Measurements from ENCODE around the gene TRIM15.

The TRIM15 gene

GRCh38 chr6:30163918-30164654 lies 740 bp downstream of the TRIM15 start:
- TF ChIP-seq TAF1 (IDR thresholded peaks at IDR 0.05; ENCODE audit: borderline replicate concordance, insufficient read depth, low read length), result no peak
- no peak for TF ChIP-seq POLR2AphosphoS5 (IDR thresholded peaks at IDR 0.05; ENCODE audit: low read depth, low read length)
- TF ChIP-seq FOXP2 (optimal IDR thresholded peaks at IDR 0.05; ENCODE audit: borderline replicate concordance, extremely low read depth, extremely low read length, insufficient read depth), result no peak
- no peak for TF ChIP-seq REST (IDR thresholded peaks at IDR 0.05; ENCODE audit: insufficient read depth in 1 of 2, low read depth in 2 of 2, low read length in 2 of 2)
- TF ChIP-seq SIN3A (IDR thresholded peaks at IDR 0.05; ENCODE audit: borderline replicate concordance, insufficient read depth, low read length), result no peak

GRCh38 chr6:30164714-30165113 lies 1.4 kb downstream of the TRIM15 start:
- no peak for TF ChIP-seq TAF1 (IDR thresholded peaks at IDR 0.05; ENCODE audit: borderline replicate concordance, insufficient read depth, low read length)
- no peak for TF ChIP-seq SIN3A (IDR thresholded peaks at IDR 0.05; ENCODE audit: borderline replicate concordance, insufficient read depth, low read length)
- no peak for TF ChIP-seq FOXP2 (optimal IDR thresholded peaks at IDR 0.05; ENCODE audit: borderline replicate concordance, extremely low read depth, extremely low read length, insufficient read depth)
- TF ChIP-seq REST (IDR thresholded peaks at IDR 0.05; ENCODE audit: insufficient read depth in 1 of 2, low read depth in 2 of 2, low read length in 2 of 2), result no peak
- TF ChIP-seq POLR2AphosphoS5 (IDR thresholded peaks at IDR 0.05; ENCODE audit: low read depth, low read length), result no peak

DNA sequence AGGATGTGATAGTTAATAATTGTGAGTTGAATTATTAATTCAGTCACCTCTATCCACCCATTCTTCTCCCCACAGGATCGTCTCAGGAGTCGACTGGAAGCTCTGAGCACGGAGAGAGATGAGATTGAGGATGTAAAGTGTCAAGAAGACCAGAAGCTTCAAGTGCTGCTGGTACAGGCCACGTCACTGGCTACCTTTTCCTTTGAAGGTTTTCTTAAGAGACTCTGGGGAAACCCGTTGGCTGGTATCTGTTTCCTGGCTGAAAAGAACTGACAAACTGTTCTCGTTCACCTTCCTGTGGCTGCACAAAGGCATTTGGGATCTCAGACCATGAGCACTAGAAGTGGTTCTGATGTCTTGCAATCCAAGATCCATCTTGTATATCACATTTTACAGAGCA lies 3.8 kb downstream of the TRIM15 start:
- no peak for TF ChIP-seq FOXP2 (optimal IDR thresholded peaks at IDR 0.05; ENCODE audit: borderline replicate concordance, extremely low read depth, extremely low read length, insufficient read depth)
- no peak for TF ChIP-seq POLR2AphosphoS5 (IDR thresholded peaks at IDR 0.05; ENCODE audit: low read depth, low read length)
- TF ChIP-seq TAF1 (IDR thresholded peaks at IDR 0.05; ENCODE audit: borderline replicate concordance, insufficient read depth, low read length), result no peak
- TF ChIP-seq REST (IDR thresholded peaks at IDR 0.05; ENCODE audit: insufficient read depth in 1 of 2, low read depth in 2 of 2, low read length in 2 of 2), result no peak
- no peak for TF ChIP-seq SIN3A (IDR thresholded peaks at IDR 0.05; ENCODE audit: borderline replicate concordance, insufficient read depth, low read length)

GRCh38 chr6:30168741-30169140 lies 5.4 kb downstream of the TRIM15 start:
- no peak for TF ChIP-seq SIN3A (IDR thresholded peaks at IDR 0.05; ENCODE audit: borderline replicate concordance, insufficient read depth, low read length)
- no peak for TF ChIP-seq TAF1 (IDR thresholded peaks at IDR 0.05; ENCODE audit: borderline replicate concordance, insufficient read depth, low read length)
- TF ChIP-seq REST (IDR thresholded peaks at IDR 0.05; ENCODE audit: insufficient read depth in 1 of 2, low read depth in 2 of 2, low read length in 2 of 2), result no peak
- TF ChIP-seq FOXP2 (optimal IDR thresholded peaks at IDR 0.05; ENCODE audit: borderline replicate concordance, extremely low read depth, extremely low read length, insufficient read depth), result no peak
- no peak for TF ChIP-seq POLR2AphosphoS5 (IDR thresholded peaks at IDR 0.05; ENCODE audit: low read depth, low read length)
